Kidney epithelial cell (primary cell): ENCODE results near the gene BLZF1. TPM values are rescaled to one million over a fixed set of nuclear protein-coding genes. Genes with fewer than 3 reads are reported as not detected.

Experiments used
- DNase-seq: peaks from one replicate; pipeline ENCODE4 v3.0.0-alpha.2; 2010; ENCODE audit warnings: low read depth
- H3K27me3 ChIP-seq: 2 replicates; pipeline ENCODE4 v1.6.0; 2011; ENCODE audit warnings: low read length; ENCODE audit not compliant: control insufficient read depth, insufficient read depth
- H3K36me3 ChIP-seq: 2 replicates; pipeline ENCODE4 v1.5.1; 2011; ENCODE audit warnings: low read length; ENCODE audit not compliant: control insufficient read depth, insufficient read depth
- H3K4me3 ChIP-seq: 2 replicates; pipeline ENCODE4 v1.5.1; 2011; ENCODE audit warnings: low read depth, mild to moderate bottlenecking, control low read depth, low read length
- CTCF ChIP-seq: IDR thresholded peaks from 2 replicates; pipeline ENCODE4 v1.5.1; 2011; ENCODE audit warnings: mild to moderate bottlenecking, moderate library complexity, low read length, control low read depth, inconsistent platforms; ENCODE audit not compliant: insufficient read depth, poor library complexity, severe bottlenecking
- total RNA-seq: library from RNA; depleted of rRNA; stranded (reverse); fragments of >200 nt; gene quantifications from 2 replicates; pipeline ENCODE4 v1.2.3, GENCODE V29; 2015

Gene BLZF1
- total RNA-seq, 1 donor from 2014 or later: 33.0 TPM

GRCh38 chr1:169364948-169365347, 3.0 kb upstream of the BLZF1 start:
- TF ChIP-seq CTCF: no peak
- Histone ChIP-seq H3K36me3 (no peaks in the 10 kb centered on the region), H3K4me3 (no peak overlapping the region), H3K27me3 (no peaks in the 10 kb centered on the region)
- peak; percentile 37 for DNase-seq

- no peak for TF ChIP-seq CTCF
- DNase-seq: no peak
- Histone ChIP-seq H3K4me3 (peak overlapping the region; percentile 95), H3K36me3 (no peaks in the 10 kb centered on the region), H3K27me3 (no peaks in the 10 kb centered on the region)
Measured at GRCh38 chr1:169367096-169367685, 804 bp upstream of the BLZF1 start.

- no peak for TF ChIP-seq CTCF
- Histone ChIP-seq H3K36me3 (no peaks in the 10 kb centered on the region), H3K27me3 (no peaks in the 10 kb centered on the region), H3K4me3 (peak overlapping the region; percentile 95)
- no peak for DNase-seq
Measured at GRCh38 chr1:169368406-169368769, 393 bp downstream of the BLZF1 start.

GRCh38 chr1:169371404-169371803, 3.4 kb downstream of the BLZF1 start:
- no peaks in the 10 kb centered on the region for H3K27me3 ChIP-seq
- no peak overlapping the region for H3K4me3 ChIP-seq
- DNase-seq: no peak
- H3K36me3 ChIP-seq: no peaks in the 10 kb centered on the region
- no peak for TF ChIP-seq CTCF

GRCh38 chr1:169381162-169381561, 13.2 kb downstream of the BLZF1 start:
- H3K36me3 ChIP-seq: no peaks in the 10 kb centered on the region
- no peak for TF ChIP-seq CTCF
- no peak for DNase-seq
- H3K27me3 ChIP-seq: no peaks in the 10 kb centered on the region
- H3K4me3 ChIP-seq: no peak overlapping the region

GRCh38 chr1:169383449-169383848, 15.5 kb downstream of the BLZF1 start:
- H3K36me3 ChIP-seq: no peaks in the 10 kb centered on the region
- no peak for DNase-seq

More at GRCh38 chr1:169383449-169383848, 15.5 kb downstream of the BLZF1 start:
- Histone ChIP-seq H3K27me3 (no peaks in the 10 kb centered on the region), H3K4me3 (no peak overlapping the region)
- TF ChIP-seq CTCF: no peak
